ENCODE results near the gene CPEB3.
"Not testable (repeated sequence)": the region's sequence is repeated elsewhere in the genome, so short reads cannot be mapped to it uniquely, and the experiment has no call there.

The CPEB3 gene

GRCh38 chr10:92162541-92162940 is 128.3 kb downstream of the CPEB3 start:
- Histone ChIP-seq H3K27me3 (ENCODE audit: control insufficient read depth, insufficient read depth, low read length) (no peaks in the 10 kb centered on the region), H3K4me3 (ENCODE audit: low read length) (no peak overlapping the region), H3K9ac (ENCODE audit: low read length) (no peak overlapping the region), H3K36me3 (ENCODE audit: control insufficient read depth, low read depth, low read length) (no peaks in the 10 kb centered on the region), H3K9me3 (ENCODE audit: control insufficient read depth, low read depth, low read length) (no peaks in the 10 kb centered on the region), H3K4me1 (ENCODE audit: control insufficient read depth, low read depth, low read length) (no peaks in the 10 kb centered on the region), H3K27ac (ENCODE audit: low read length) (no peak overlapping the region)

GRCh38 chr10:92156874-92157773 is 133.8 kb downstream of the CPEB3 start:
- Histone ChIP-seq H3K4me1 (ENCODE audit: control insufficient read depth, low read depth, low read length) (no peaks in the 10 kb centered on the region), H3K4me3 (ENCODE audit: low read length) (no peak overlapping the region), H3K9me3 (ENCODE audit: control insufficient read depth, low read depth, low read length) (no peaks in the 10 kb centered on the region), H3K36me3 (ENCODE audit: control insufficient read depth, low read depth, low read length) (no peaks in the 10 kb centered on the region), H3K9ac (ENCODE audit: low read length) (no peak overlapping the region), H3K27me3 (ENCODE audit: control insufficient read depth, insufficient read depth, low read length) (no peaks in the 10 kb centered on the region), H3K27ac (ENCODE audit: low read length) (no peak overlapping the region)

- Histone ChIP-seq H3K27me3 (ENCODE audit: control insufficient read depth, insufficient read depth, low read length) (no peaks in the 10 kb centered on the region), H3K27ac (ENCODE audit: low read length) (no peak overlapping the region), H3K36me3 (ENCODE audit: control insufficient read depth, low read depth, low read length) (no peaks in the 10 kb centered on the region), H3K4me3 (ENCODE audit: low read length) (no peak overlapping the region), H3K9me3 (ENCODE audit: control insufficient read depth, low read depth, low read length) (no peaks in the 10 kb centered on the region), H3K4me1 (ENCODE audit: control insufficient read depth, low read depth, low read length) (no peaks in the 10 kb centered on the region), H3K9ac (ENCODE audit: low read length) (no peak overlapping the region)
These were observed 140.1 kb downstream of the CPEB3 start for GRCh38 chr10:92150823-92151222.

- H3K27ac ChIP-seq (ENCODE audit: low read length): no peak overlapping the region
- no peak overlapping the region for H3K4me3 ChIP-seq (ENCODE audit: low read length)
- no peaks in the 10 kb centered on the region for H3K9me3 ChIP-seq (ENCODE audit: control insufficient read depth, low read depth, low read length)
- H3K9ac ChIP-seq (ENCODE audit: low read length): no peak overlapping the region
- no peaks in the 10 kb centered on the region for H3K4me1 ChIP-seq (ENCODE audit: control insufficient read depth, low read depth, low read length)
- H3K36me3 ChIP-seq (ENCODE audit: control insufficient read depth, low read depth, low read length): no peaks in the 10 kb centered on the region
- no peaks in the 10 kb centered on the region for H3K27me3 ChIP-seq (ENCODE audit: control insufficient read depth, insufficient read depth, low read length)
These were observed 141.6 kb downstream of the CPEB3 start for GRCh38 chr10:92149261-92149660.

- no peak overlapping the region for H3K9ac ChIP-seq (ENCODE audit: low read length)
- no peak overlapping the region for H3K27ac ChIP-seq (ENCODE audit: low read length)
- no peaks in the 10 kb centered on the region for H3K36me3 ChIP-seq (ENCODE audit: control insufficient read depth, low read depth, low read length)
- H3K4me1 ChIP-seq (ENCODE audit: control insufficient read depth, low read depth, low read length): no peaks in the 10 kb centered on the region
- H3K9me3 ChIP-seq (ENCODE audit: control insufficient read depth, low read depth, low read length): no peaks in the 10 kb centered on the region
- no peak overlapping the region for H3K4me3 ChIP-seq (ENCODE audit: low read length)
- no peaks in the 10 kb centered on the region for H3K27me3 ChIP-seq (ENCODE audit: control insufficient read depth, insufficient read depth, low read length)
These were observed 144.1 kb downstream of the CPEB3 start for GRCh38 chr10:92146781-92147180.

GRCh38 chr10:92146107-92146506 is 144.8 kb downstream of the CPEB3 start:
- Histone ChIP-seq H3K27ac (ENCODE audit: low read length) (no peak overlapping the region), H3K4me3 (ENCODE audit: low read length) (no peak overlapping the region), H3K4me1 (ENCODE audit: control insufficient read depth, low read depth, low read length) (no peaks in the 10 kb centered on the region), H3K9ac (ENCODE audit: low read length) (no peak overlapping the region), H3K27me3 (ENCODE audit: control insufficient read depth, insufficient read depth, low read length) (no peaks in the 10 kb centered on the region), H3K9me3 (ENCODE audit: control insufficient read depth, low read depth, low read length) (no peaks in the 10 kb centered on the region), H3K36me3 (ENCODE audit: control insufficient read depth, low read depth, low read length) (no peaks in the 10 kb centered on the region)

GRCh38 chr10:92142949-92143348 is 147.9 kb downstream of the CPEB3 start:
- Histone ChIP-seq H3K36me3 (ENCODE audit: control insufficient read depth, low read depth, low read length) (no peaks in the 10 kb centered on the region), H3K4me3 (ENCODE audit: low read length) (no peak overlapping the region), H3K4me1 (ENCODE audit: control insufficient read depth, low read depth, low read length) (no peaks in the 10 kb centered on the region), H3K27ac (ENCODE audit: low read length) (no peak overlapping the region), H3K9ac (ENCODE audit: low read length) (no peak overlapping the region), H3K9me3 (ENCODE audit: control insufficient read depth, low read depth, low read length) (no peaks in the 10 kb centered on the region), H3K27me3 (ENCODE audit: control insufficient read depth, insufficient read depth, low read length) (no peaks in the 10 kb centered on the region)

GRCh38 chr10:92142512-92142911 is 148.4 kb downstream of the CPEB3 start:
- H3K4me1 ChIP-seq (ENCODE audit: control insufficient read depth, low read depth, low read length): no peaks in the 10 kb centered on the region
- H3K9ac ChIP-seq (ENCODE audit: low read length): no peak overlapping the region
- no peak overlapping the region for H3K27ac ChIP-seq (ENCODE audit: low read length)
- H3K27me3 ChIP-seq (ENCODE audit: control insufficient read depth, insufficient read depth, low read length): no peaks in the 10 kb centered on the region
- no peak overlapping the region for H3K4me3 ChIP-seq (ENCODE audit: low read length)
- H3K9me3 ChIP-seq (ENCODE audit: control insufficient read depth, low read depth, low read length): no peaks in the 10 kb centered on the region
- H3K36me3 ChIP-seq (ENCODE audit: control insufficient read depth, low read depth, low read length): no peaks in the 10 kb centered on the region

- H3K4me3 ChIP-seq (ENCODE audit: low read length); H3K36me3 ChIP-seq (ENCODE audit: control insufficient read depth, low read depth, low read length); H3K27me3 ChIP-seq (ENCODE audit: control insufficient read depth, insufficient read depth, low read length); H3K4me1 ChIP-seq (ENCODE audit: control insufficient read depth, low read depth, low read length); H3K9ac ChIP-seq (ENCODE audit: low read length); H3K27ac ChIP-seq (ENCODE audit: low read length); H3K9me3 ChIP-seq (ENCODE audit: control insufficient read depth, low read depth, low read length): not testable (repeated sequence)
These were observed 149.7 kb downstream of the CPEB3 start for GRCh38 chr10:92141147-92141546.

GRCh38 chr10:92134049-92134448 is 156.8 kb downstream of the CPEB3 start:
- H3K9me3 ChIP-seq (ENCODE audit: control insufficient read depth, low read depth, low read length); H3K9ac ChIP-seq (ENCODE audit: low read length); H3K4me1 ChIP-seq (ENCODE audit: control insufficient read depth, low read depth, low read length); H3K36me3 ChIP-seq (ENCODE audit: control insufficient read depth, low read depth, low read length); H3K27ac ChIP-seq (ENCODE audit: low read length); H3K27me3 ChIP-seq (ENCODE audit: control insufficient read depth, insufficient read depth, low read length); H3K4me3 ChIP-seq (ENCODE audit: low read length): not testable (repeated sequence)

- H3K27me3 ChIP-seq (ENCODE audit: control insufficient read depth, insufficient read depth, low read length): no peaks in the 10 kb centered on the region
- no peaks in the 10 kb centered on the region for H3K36me3 ChIP-seq (ENCODE audit: control insufficient read depth, low read depth, low read length)
- no peak overlapping the region for H3K9ac ChIP-seq (ENCODE audit: low read length)
- H3K9me3 ChIP-seq (ENCODE audit: control insufficient read depth, low read depth, low read length): no peaks in the 10 kb centered on the region
- H3K4me1 ChIP-seq (ENCODE audit: control insufficient read depth, low read depth, low read length): no peaks in the 10 kb centered on the region
- H3K4me3 ChIP-seq (ENCODE audit: low read length): no peak overlapping the region
- no peak overlapping the region for H3K27ac ChIP-seq (ENCODE audit: low read length)
These were observed 159.5 kb downstream of the CPEB3 start for GRCh38 chr10:92131275-92131820.
